AG20443 (cell line): ENCODE measurements around the gene SYCE1.

Source experiments
- DNase-seq: peaks from one replicate; pipeline ENCODE4 v3.0.0; 2012; ENCODE audit warnings: low spot score, mixed read lengths

The SYCE1 gene

DNA sequence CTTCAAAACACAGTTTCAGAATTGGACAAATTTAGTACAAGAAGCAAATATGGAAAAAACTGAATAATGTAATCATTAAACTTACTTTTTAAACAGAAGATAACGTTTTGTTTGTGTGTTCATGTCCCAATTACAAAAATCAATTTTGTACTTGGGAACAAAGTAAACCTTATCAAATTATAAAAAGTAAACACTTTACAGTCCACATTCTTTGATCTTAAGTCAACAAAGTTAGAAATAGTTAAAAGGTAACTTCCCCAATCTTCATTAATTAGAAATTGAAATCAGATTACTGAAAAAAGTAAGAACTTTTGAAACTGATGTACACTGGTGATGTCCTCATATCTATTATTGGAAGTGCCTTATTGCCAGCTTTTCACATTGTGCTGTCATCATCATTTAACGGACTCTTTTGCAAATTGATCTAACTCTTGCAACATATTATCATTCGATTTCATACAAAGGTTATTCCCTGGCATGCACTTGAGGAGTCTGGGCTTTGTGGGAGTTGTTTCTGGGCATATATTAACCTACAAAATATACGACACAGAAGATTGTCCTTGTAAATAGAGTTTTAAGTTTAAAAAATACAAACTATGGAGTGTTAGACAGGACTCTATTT lies 53.4 kb downstream of the SYCE1 start:
- DNase-seq, result no peak

DNA sequence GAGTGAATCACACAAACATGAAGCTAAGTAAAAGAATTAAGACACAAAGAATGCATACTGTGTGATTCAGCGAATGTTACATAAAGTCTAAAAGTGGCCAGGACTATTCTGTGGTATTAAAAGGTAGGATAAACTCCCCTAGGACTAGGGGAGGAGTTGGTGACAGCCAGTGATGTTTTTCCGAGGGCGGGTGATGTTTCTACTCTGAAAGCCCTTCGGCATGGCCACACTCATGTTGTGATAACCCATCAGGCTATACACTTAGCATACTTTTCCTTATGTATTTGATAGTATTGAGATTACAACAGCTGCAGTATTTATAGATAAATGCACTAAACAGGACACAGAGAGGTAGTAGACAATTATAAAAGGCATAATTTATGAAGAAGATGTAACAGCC lies 54.0 kb downstream of the SYCE1 start:
- DNase-seq, result no peak

DNA sequence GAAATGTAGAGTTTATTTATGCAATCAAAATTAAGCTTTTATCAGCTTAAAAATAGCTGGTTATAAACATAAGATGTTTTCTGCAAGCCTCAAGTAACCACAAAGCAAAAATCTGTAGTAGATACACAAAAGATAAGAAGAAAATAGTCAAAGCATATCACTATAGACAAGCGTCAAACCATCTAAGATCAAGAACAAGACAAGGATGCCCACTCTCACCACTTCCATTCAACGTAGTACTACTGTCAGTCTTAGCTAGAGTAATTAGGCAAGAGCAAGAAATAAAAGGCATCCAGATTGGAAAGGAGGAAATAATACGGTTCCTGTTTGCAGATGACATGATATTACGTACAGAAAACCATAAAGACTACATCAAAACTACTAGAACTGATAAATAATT lies 55.7 kb downstream of the SYCE1 start:
- DNase-seq, result no peak
